K562 (cell line): Measurements from ENCODE around the gene PMVK. TPM values are rescaled to one million over a fixed set of nuclear protein-coding genes. Genes with fewer than 3 reads are reported as not detected.

Experiments
- ARID2 ChIP-seq: fragments of 450-650 bp; IDR thresholded peaks from 2 replicates; pipeline ENCODE4 v1.6.1; 2017; ENCODE audit warnings: antibody characterized with exemption, mild to moderate bottlenecking
- CBFB ChIP-seq: sonication (generic); formaldehyde crosslinking; IDR thresholded peaks from 2 replicates; pipeline ENCODE4 v1.4.0; 2020; ENCODE audit warnings: mild to moderate bottlenecking, missing genetic modification reagents
- CREB3 ChIP-seq: fragments of 450-650 bp; conservative IDR thresholded peaks from 2 replicates; pipeline ENCODE4 v1.6.1; 2016; ENCODE audit warnings: missing genetic modification characterization, low read depth, mild to moderate bottlenecking, missing compliant biosample characterization, moderate library complexity
- GATAD2B ChIP-seq: fragments of 450-650 bp; IDR thresholded peaks from 2 replicates; pipeline ENCODE4 v1.6.1; 2017; ENCODE audit warnings: mild to moderate bottlenecking, borderline replicate concordance
- GTF2E2 ChIP-seq: fragments of 200-800 bp; sonication (Bioruptor generic); IDR thresholded peaks from 2 replicates; pipeline ENCODE4 v1.6.1; 2016; ENCODE audit warnings: missing genetic modification characterization, missing compliant biosample characterization
- HMG20A ChIP-seq: fragments of 450-650 bp; formaldehyde crosslinking; conservative IDR thresholded peaks from 2 replicates; pipeline ENCODE4 v1.4.0; 2020; ENCODE audit warnings: mild to moderate bottlenecking, mixed read lengths
- HNRNPH1 ChIP-seq: fragments of 200-400 bp; formaldehyde crosslinking; optimal IDR thresholded peaks from 2 replicates; pipeline ENCODE3; 2017; ENCODE audit warnings: low read depth, mild to moderate bottlenecking, low read length, moderate library complexity
- IFI16 ChIP-seq: fragments of 250-450 bp; sonication (Bioruptor Pico); IDR thresholded peaks from 2 replicates; pipeline ENCODE4 v2.1.2; 2022; ENCODE audit warnings: mild to moderate bottlenecking, inconsistent platforms
- JUNB ChIP-seq: fragments of 450-650 bp; formaldehyde crosslinking; conservative IDR thresholded peaks from 2 replicates; pipeline ENCODE4 v1.4.0; 2020; ENCODE audit warnings: mild to moderate bottlenecking
- KDM2B ChIP-seq: fragments of 250-450 bp; sonication (Bioruptor Pico); IDR thresholded peaks from 2 replicates; pipeline ENCODE4 v1.8.0; 2021; ENCODE audit warnings: mild to moderate bottlenecking, moderate library complexity
- MCM2 ChIP-seq: fragments of 450-650 bp; IDR thresholded peaks from 2 replicates; pipeline ENCODE4 v1.6.1; 2017; ENCODE audit warnings: low read depth, mild to moderate bottlenecking
- NCOA2 ChIP-seq, 2 experiments: fragments of 450-650 bp; IDR thresholded peaks; 2 replicates each; pipeline ENCODE4 v1.6.1; 2018; ENCODE audit warnings: mild to moderate bottlenecking in 2 of 2, moderate library complexity in 1 of 2; ENCODE audit not compliant: partially characterized antibody in 2 of 2
- NR0B1 ChIP-seq: fragments of 450-650 bp; IDR thresholded peaks from one replicate; pipeline ENCODE4 v1.6.1; 2018; ENCODE audit warnings: mild to moderate bottlenecking, moderate library complexity; ENCODE audit not compliant: partially characterized antibody
- PHTF2 ChIP-seq: fragments of 250-450 bp; sonication (Bioruptor Pico); IDR thresholded peaks from 2 replicates; pipeline ENCODE4 v1.5.0; 2021; ENCODE audit warnings: mild to moderate bottlenecking
- POLR3G ChIP-seq: IDR thresholded peaks from 2 replicates; pipeline ENCODE4 v1.6.1; 2011; ENCODE audit not compliant: insufficient read length, insufficient replicate concordance; ENCODE audit errors: extremely low read depth
- TFAM ChIP-seq: fragments of 250-450 bp; sonication (Bioruptor Pico); conservative IDR thresholded peaks from 2 replicates; pipeline ENCODE4 v1.5.0; 2021; ENCODE audit warnings: mild to moderate bottlenecking, moderate library complexity
- U2AF2 ChIP-seq: fragments of 200-400 bp; formaldehyde crosslinking; optimal IDR thresholded peaks from 2 replicates; pipeline ENCODE3; 2017; ENCODE audit warnings: low read depth, mild to moderate bottlenecking, low read length
- ZBTB11 ChIP-seq, 3 experiments: fragments of 200-800 bp in 1 of 3; fragments of 250-450 bp in 1 of 3; fragments of 450-650 bp in 1 of 3; sonication (Bioruptor Pico) in 1 of 3; sonication (Bioruptor generic) in 1 of 3; formaldehyde crosslinking in 1 of 3; IDR thresholded peaks; 2 replicates each; pipeline versions ENCODE4 v1.6.1 to v1.8.0; 2016 to 2022; ENCODE audit warnings: mild to moderate bottlenecking in 2 of 3, missing genetic modification characterization in 2 of 3, missing compliant biosample characterization in 1 of 3, moderate library complexity in 1 of 3
- ZNF184 ChIP-seq: sonication (generic); formaldehyde crosslinking; IDR thresholded peaks from 2 replicates; pipeline ENCODE4 v1.5.0; 2020; ENCODE audit warnings: missing genetic modification reagents
- ZNF274 ChIP-seq: IDR thresholded peaks from 2 replicates; pipeline ENCODE4 v1.6.1; 2011; ENCODE audit warnings: low read depth, mild to moderate bottlenecking, low read length, moderate library complexity, borderline replicate concordance
- ZNF444 ChIP-seq: fragments of 250-450 bp; sonication (Bioruptor Pico); IDR thresholded peaks from 2 replicates; pipeline ENCODE4 v1.4.0; 2020; ENCODE audit warnings: mild to moderate bottlenecking, moderate library complexity
- ZNF668 ChIP-seq: fragments of 250-450 bp; sonication (Bioruptor Pico); IDR thresholded peaks from 2 replicates; pipeline ENCODE4 v1.8.0; 2022; ENCODE audit warnings: mild to moderate bottlenecking, inconsistent platforms
- polyA plus RNA-seq, 8 experiments: library from polyadenylated mRNA; depleted of rRNA in 4 of 8; stranded (reverse) in 5 of 8; unstranded in 3 of 8; fragments of >200 nt; fragmentation: Nextera tagmentation in 2 of 8; fragmentation: Illumina TruSeq in 1 of 8; extraction: Ambion mirVana in 2 of 8; extraction: Trizol in 1 of 8; gene quantifications; 2 replicates each; pipeline versions ENCODE4 v1.2.1 to v1.2.3, GENCODE V29; 2011 to 2014; ENCODE audit warnings: inconsistent platforms in 1 of 8, missing spikeins in 1 of 8
- total RNA-seq, 7 experiments: library from RNA; depleted of rRNA in 6 of 7; stranded (reverse); fragments of >200 nt in 6 of 7; fragmentation: Illumina TruSeq in 2 of 7; extraction: Trizol in 2 of 7; gene quantifications; 2 replicates each; pipeline versions ENCODE4 v1.2.1 to v1.2.3, GENCODE V29; 2011 to 2021; ENCODE audit warnings: low replicate concordance in 1 of 7

Gene PMVK
- total and polyA plus RNA-seq, 9 of the 15 experiments (the other 6 are each of a cell fraction or from before 2014, with no cell fraction given) = 1.1 to 15.3 (median 6.3) TPM

- peak in 2 of 3 experiments; percentile 21 to 78; a peak in 3 of 6 replicates for TF ChIP-seq ZBTB11 (CRISPR knock-in tag; IDR thresholded peaks at IDR 0.05)
- no peak for TF ChIP-seq CREB3
- TF ChIP-seq NR0B1 = no peak
- TF ChIP-seq NCOA2 (IDR thresholded peaks at IDR 0.05; ENCODE audit: partially characterized antibody in 2 of 2) = no peak
- TF ChIP-seq HNRNPH1 = no peak
- no peak for TF ChIP-seq HMG20A
- TF ChIP-seq TFAM (CRISPR knock-in tag) = no peak
- TF ChIP-seq ZNF274 = no peak
- TF ChIP-seq GATAD2B = peak; percentile 86; the same call in 1 of the 2 replicates
- TF ChIP-seq JUNB = no peak
- TF ChIP-seq ZNF668 (CRISPR knock-in tag) = 0 out of 2 replicates have a peak, but pooled peaks have one; percentile 29
- TF ChIP-seq IFI16 (CRISPR knock-in tag) = no peak
- peak; percentile 76; the same call in 1 of the 2 replicates for TF ChIP-seq GTF2E2 (tag)
- TF ChIP-seq POLR3G = no peak
- no peak for TF ChIP-seq ZNF444 (CRISPR knock-in tag)
- no peak for TF ChIP-seq KDM2B (CRISPR knock-in tag)
- TF ChIP-seq U2AF2 = no peak
- TF ChIP-seq ARID2 = no peak
- TF ChIP-seq CBFB (CRISPR knock-in tag) = 0 out of 2 replicates have a peak, but pooled peaks have one; percentile 44
- no peak for TF ChIP-seq MCM2
- TF ChIP-seq ZNF184 (CRISPR knock-in tag) = no peak
- peak; percentile 59; the same call in 1 of the 2 replicates for TF ChIP-seq PHTF2
Measured at GRCh38 chr1:154961207-154962155, 25.0 kb upstream of the PMVK start, which contains the start of gene PYGO2 (continued).
